SK-N-SH (cell line): ENCODE results near the gene CD36.

Experiments used
- CTCF ChIP-seq: fragments of 200-600 bp; sonication (generic); IDR thresholded peaks from 2 replicates; pipeline ENCODE4 v1.6.1; 2017; ENCODE audit warnings: antibody characterized with exemption, mild to moderate bottlenecking, moderate library complexity
- RFX5 ChIP-seq: IDR thresholded peaks from 2 replicates; pipeline ENCODE4 v1.6.1; 2012; ENCODE audit warnings: mild to moderate bottlenecking, improper control_type of control experiment, low read length

DNA sequence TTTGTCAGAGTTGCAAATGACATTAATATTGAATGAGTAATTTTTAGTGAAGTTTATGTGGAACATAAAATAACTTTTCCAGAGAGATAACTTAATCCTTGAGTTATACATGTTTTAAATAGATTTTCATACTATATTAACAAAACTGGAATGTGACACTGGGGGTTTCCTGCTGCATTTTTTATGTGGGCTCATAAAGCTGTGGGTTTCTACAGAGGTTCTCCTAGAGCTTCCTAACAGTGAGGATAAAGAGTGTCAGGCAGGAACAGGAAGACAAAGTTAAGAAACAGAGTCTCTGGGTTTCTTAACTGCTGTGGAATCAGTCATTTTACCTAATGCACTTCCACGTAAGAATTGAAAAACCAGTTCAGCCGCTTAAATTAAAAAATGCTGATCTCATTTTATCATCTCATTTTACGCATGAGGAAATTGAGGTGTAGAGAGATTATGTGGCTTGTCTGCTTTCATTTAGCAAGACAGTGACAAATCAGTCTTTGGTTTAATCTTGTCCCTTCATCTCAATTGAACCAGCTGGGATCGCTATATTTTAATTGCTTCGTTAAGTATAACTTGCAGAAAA, 5.0 kb downstream of the CD36 start:
- no peak for TF ChIP-seq RFX5
- no peak for TF ChIP-seq CTCF
